Retina (tissue), 1 donor: ENCODE measurements around the gene ESX1.
"Not testable (repeated sequence)": the region's sequence is repeated elsewhere in the genome, so short reads cannot be mapped to it uniquely, and the experiment has no call there.

Experiments
- DNase-seq: peaks from one replicate; pipeline ENCODE4 v3.0.0-alpha.2; 2016

The ESX1 gene

DNA sequence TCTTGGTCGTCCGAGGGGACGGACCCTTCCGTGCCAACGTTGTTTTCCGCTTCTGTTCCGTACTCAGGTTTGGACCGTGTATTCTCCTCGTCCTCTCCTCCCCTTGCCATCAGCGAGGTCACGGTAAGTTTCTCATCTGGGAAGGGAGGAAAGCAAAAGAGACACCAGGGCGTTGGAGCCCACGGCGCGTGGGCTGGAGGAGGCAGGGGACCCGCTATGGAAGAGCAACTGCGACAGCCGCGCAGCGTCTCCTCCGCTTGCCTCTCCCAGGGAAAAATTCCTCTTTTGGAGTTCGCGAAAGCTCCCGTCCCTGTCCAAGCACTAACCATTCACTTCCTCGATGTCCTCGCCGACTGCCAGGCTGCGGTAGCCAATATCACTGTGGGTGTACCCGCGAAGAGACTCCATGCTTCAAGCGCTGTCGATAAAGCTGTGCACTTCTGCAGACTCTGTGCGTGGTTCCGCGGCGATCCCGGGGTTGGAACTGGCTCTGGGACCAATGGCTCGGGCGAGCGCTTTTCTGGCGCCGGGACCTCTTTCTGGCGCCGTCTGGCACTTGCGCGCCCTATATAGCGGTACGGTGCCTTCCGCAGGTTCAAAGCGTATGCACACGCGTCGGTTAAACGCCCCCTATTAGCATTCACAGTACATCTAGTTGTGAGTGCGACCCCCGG, at the start of gene ESX1:
TSS of gene ESX1 (minus strand) at position 492 of the 674 bp plus-strand sequence. CDS start at position 408, 84 bp downstream.
- peak; percentile 55 for DNase-seq

DNA sequence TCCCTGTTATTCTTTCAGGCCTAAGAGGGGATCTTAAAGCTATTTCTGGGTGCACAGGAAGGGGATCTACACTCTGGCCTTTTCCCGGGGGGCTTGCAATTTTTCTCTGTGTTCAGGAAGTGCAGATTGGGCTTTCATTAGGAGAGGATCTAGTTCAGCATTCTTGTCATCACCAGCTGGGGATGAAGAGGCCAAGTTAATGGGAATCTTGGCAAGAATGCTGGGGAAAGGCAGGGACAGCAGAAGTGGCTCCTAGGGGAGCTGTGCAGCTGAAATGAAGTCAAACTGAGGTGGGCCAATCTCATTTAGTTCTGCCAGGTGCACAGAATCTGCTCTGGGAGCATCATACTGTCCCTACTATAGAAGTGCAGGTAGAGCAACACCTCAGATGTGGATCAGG, 40.9 kb upstream of the ESX1 start:
- no peak for DNase-seq

DNA sequence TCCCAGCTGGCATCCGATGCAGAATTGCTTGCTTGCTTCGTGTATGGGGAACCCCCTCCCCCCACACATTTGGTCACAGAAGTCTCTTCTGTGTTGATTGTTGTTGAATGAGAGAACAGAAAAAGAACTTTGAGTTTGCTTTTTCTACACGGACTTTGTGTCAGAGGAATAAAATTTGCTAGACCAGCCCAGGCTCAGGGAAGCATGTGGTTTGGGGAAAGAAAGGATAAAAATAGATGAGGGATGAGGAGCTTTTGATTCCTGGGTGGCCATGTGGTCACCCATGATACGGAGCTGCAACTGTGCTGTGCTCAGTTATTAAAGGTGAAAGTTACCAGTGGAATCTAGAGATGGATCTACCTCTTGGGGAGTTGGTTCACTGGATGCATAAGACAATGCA, 34.2 kb upstream of the ESX1 start:
- no peak for DNase-seq

DNA sequence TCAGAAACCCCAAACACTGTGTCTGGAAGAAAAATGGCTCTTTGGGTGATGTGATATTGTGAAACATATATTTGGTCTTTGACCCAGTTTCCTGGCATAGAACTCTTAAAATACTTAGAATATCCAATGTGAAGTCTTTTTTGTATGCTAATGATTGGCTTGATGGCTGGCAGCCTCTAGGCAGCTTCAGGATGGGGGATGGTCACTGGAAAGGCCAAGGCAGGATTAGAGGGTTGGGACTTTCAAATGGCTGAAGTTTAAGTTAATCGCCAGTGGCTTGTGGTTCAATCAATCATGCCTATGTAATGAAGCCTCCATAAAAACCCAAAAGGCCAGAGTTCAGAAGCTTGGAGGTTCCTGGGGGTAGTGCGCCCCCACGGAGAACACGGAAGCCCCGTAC, 33.5 kb upstream of the ESX1 start:
- no peak for DNase-seq

DNA sequence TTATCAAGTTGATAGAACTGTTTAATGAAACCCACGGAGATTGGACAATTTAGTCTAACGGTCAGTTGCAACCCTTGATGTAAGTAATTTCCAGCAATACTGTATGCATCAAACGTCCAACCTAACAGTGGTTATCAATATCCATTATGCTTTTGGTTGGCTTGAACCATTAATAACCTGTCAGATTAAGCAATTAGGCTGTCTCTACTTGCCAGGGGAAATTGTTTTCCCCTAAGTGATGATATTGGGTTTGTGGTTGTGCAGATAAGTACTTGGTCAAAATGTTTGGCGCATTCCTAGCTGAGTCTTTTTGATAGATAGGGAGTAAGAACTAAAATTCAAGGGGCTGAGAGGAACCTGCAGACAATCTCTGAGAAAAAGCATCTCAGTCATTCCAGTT, 30.5 kb upstream of the ESX1 start:
- DNase-seq: no peak

DNA sequence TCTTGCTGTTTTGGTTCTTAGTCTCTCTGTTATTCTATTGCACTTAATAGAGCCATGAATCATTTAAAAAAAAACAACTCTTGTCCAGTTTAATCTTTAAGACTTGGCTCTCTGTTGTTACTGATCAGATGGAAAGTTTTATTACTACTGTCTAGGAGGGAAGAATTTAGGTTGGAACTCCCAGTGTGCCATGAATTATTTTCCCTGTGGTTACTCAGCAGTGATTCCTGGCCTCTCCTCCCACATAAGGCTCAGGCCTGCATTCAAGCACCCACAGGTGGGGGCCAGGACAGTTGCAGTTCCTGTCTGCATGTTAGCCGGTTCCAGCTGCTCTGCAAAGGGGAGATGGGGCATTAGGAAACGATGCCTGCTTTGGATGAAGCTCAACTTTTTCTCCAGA, 29.8 kb upstream of the ESX1 start:
- DNase-seq: no peak

DNA sequence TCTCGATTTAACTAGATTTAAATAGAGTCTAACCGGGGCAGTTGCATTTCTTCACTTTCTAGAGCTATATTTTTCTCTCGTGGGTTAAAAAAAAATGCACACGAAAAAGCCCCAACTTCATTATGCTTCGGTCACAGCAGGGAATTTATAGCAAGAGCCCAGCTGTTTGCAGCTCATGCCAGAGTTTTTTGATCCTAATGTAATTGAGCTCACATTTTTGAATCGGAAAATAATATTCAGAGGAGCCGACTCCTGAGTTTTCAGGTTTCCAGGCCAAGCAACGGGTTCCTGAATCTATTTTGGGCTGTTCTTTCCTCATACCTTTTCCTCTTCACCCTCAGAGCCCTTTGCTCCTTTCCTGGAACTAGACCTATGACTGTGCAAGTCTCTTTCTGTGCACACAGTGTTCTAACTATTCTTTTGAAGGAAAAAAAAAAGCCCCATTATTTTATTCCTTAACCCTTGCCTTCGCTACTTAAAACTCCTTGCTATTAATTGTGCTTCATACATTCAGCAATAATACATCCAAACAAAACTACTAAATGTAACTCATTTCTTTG, 27.5 kb upstream of the ESX1 start:
- no peak for DNase-seq

DNA sequence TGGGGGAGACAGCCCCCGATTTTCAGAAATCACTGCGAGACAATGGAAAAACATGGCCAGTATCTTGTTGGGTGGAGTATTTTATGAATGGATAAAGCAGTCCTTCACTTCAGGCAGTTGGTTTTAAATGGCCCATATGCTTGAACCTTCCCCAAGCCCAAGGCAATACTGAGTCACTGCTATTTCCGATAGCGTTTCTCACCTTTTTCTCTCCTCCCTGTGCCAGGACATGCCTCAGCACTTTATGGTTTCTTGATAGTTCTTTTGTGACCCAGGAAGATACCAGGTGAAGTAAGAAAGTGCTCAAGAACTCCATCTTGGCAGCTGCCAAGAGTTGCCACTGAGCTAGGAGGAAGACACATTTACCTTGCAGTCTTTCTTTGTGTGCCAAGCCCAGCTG, 26.8 kb upstream of the ESX1 start:
- DNase-seq: no peak

DNA sequence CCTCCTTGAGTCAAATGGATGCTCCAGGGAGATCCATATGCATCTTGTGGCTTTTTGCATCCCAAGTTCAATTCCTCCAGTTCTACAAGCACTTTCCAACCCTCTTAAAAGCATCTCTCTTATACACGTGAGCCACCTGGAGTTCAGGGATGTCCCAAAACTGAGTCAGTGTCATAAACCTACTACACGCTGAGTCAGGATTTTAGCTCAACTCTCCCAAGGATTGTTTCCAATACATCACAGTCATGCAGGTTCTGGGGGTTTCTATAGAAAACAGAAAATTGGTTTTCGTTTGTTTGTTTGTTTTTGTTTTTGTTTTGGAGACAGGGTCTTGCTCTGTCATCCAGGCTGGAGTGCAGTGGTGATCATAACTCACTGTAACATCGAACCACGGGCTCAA, 25.9 kb upstream of the ESX1 start:
- no peak for DNase-seq

DNA sequence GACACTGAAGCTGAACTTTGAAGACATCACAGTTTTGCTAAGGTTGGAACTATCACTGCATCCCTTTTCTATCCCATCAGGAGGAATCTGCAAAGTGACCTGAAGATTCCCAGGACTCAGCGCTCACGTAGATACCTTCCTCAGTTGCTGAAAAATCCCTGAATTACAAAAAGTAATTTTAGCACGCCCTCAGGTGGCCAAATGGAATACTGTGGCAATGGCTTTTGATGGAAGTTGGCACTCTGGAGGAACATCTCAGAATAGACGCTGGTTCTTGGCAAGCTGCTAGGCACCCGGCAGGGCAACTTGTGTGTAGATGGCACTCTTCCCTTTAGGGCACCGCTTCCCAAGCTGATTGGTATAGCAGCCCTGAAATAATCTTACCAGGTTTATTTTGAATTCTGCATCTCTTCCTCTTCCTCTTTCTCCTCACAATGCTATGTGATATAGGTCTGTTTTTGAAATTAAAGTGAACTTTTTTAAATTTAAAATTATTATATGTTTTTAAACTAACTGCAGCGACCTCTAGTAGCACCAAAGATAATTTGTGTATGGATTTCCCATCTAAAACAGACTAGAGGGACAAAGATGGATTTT, 16.3 kb upstream of the ESX1 start:
- peak; percentile 53 for DNase-seq

DNA sequence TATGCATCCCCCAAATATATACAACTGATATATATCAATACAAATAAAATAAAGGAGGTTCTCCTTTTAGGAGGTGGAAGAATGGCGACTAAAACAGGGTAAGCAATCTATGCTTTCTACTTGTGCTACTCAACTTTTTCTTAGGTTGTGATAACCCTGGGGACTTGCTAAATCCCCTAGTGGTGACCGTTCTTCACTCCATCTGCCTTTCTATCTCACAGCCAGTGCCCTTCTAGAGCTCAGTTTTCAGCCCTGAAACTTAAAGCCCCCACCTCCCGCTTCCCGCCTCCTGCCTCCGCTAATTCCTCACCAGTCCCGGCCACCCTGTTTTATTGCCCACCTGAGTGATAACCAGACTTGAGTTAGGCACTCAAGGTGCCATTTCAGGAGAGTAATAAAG, 15.5 kb upstream of the ESX1 start:
- no peak for DNase-seq

DNA sequence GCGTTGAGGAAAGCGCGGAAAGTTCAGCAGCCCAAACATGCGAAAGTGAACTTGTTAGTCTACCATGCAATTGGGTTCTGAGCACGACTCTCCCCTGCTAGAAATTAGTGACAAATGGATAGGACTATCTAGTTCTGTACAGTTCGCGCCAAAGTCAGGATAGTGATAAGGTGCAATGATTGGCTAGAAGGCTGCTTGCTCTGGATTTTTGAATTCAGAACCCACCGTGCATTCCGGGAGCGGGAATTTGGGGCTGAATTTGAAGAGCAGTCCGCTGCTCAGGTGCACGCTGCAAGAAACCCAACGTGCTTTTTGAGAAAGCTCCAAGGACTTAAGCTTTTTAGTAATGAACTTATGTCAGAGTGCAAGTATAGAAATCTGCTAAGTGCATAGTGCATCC, 732 bp upstream of the ESX1 start:
- DNase-seq: peak; percentile 31

DNA sequence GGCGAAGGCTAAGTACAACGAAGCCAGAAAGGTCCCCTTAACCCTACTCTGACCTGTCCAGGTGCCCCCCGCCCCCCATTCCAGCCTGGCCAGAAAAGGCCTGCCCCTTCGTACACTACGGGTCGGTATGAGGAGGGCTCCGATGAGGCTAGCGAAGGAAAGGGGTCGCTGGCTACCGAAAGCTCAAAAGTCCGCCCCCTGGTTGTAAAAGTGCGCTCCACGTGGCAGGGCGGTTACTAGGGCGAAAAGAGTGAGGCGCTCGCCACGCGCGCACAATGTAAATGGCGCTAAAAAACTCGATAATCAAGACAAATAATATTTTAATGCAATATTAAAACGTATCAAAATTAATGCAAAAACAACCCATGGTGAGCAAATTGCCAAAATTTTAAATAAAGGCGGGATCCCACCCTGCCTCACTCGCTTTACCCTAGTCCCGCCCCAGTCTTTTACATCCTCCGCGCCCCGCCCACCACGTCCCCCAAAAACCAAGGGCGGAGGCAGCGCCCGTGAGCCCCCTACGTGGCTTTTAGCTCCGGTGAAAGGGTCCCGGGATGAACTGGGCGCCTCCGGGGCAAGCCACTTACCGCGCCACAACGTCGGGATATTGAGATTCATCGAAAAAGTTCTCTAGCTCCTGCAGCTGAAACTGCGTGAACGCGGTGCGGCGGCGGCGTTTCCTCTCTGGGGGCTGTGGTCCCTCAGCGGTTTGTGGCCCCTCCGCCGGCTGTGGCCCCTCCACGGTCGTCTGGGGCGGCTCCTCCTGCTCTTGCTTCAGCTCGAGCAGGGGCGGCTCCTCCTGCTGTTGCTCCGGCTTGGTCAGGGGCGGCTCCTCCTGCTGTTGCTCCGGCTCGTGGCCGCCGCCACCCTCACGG, 929 bp downstream of the ESX1 start:
- peak; percentile 40 for DNase-seq

DNA sequence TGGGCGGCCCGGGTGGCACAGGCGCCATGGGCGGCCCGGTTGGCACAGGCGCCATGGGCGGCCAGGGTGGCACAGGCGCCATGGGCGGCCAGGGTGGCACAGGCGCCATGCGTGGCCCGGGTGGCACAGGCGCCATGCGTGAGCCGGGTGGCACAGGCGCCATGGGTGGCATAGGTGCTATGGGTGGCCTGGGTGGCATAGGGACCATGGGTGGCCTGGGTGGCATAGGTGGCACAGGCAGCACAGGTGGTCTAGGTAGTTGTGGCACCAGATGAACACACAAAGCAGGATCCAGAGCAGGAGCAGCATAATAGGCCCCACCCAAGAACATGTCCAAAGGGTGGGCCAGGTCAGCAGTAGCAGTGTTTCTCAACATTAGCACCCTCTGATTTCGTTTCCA, 4.3 kb downstream of the ESX1 start:
- DNase-seq: no peak

DNA sequence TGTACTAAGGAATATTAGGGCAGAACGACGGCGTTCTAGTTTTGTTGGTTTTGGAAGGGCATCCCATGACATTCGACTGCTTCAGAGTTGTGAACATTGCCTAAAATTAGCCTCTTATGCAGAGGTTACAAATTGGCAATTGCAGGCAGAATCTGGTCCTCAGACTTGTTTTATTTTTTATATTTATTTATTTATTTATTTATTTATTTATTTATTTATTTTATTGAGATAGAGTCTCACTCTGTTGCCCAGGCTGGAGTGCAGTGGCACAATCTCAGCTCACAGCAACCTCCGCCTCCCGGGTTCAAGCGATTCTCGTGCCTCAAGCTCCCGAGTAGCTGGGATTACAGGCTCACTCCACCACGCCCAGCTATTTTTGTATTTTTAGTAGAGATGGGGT, 24.7 kb downstream of the ESX1 start:
- not testable (repeated sequence) for DNase-seq

DNA sequence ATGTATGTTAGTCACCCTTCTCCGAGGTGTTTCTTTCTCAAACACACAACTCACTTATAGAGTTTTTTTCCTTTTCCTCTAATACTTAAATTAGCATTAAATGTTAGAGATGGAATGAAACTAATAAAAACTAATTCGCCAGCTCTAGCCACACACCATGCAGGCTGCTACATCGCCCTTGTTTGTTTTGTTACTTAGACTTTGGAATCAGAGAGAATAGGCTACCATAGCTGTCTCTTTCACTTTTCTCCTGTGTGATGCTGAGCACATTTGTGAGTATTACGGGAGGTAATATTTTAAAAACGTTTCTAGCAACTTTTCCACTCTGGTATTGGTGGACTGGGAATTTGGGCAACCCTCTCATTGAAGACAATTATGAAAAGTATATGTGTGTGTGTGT, 43.5 kb downstream of the ESX1 start:
- DNase-seq: no peak

DNA sequence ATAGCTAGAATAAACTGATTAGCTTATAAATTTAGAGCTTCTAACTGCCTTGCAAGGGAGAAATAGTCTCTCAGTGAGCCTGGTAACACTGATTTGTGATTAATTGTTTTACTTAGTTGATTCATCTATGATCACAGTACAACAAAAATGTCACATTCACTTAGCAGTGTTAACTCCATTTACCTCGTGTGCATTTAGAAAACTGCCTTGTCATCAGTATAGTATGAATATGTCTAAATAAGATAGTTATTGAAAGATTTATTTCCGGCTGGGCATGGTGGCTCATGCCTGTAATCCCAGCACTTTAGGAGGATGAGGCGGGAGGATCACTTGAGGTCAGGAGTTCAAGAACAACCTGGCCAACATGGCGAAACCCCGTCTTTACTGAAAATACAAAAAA, 49.2 kb downstream of the ESX1 start:
- no peak for DNase-seq
